Inferior parietal cortex (tissue), 1 donor: Measurements from ENCODE around the gene AKAP10.
"Not testable (repeated sequence)": the region's sequence is repeated elsewhere in the genome, so short reads cannot be mapped to it uniquely, and the experiment has no call there.

ENCODE experiments used
- DNase-seq: peaks from one replicate; pipeline ENCODE4 v3.0.0-alpha.2; 2016; ENCODE audit errors: extremely low spot score

AKAP10 gene

GRCh38 chr17:19977293-19978208 lies at the start of gene AKAP10:
Gene AKAP10, minus strand, starts transcription at chr17:19977828. Its CDS starts 149 bp downstream, at chr17:19977679.
- DNase-seq = peak; percentile 89

GRCh38 chr17:20026960-20027359 lies 49.3 kb upstream of the AKAP10 start:
- DNase-seq = no peak

- DNase-seq = no peak
These were observed 45.1 kb upstream of the AKAP10 start for GRCh38 chr17:20022701-20023100.

GRCh38 chr17:20016475-20016992 lies 38.9 kb upstream of the AKAP10 start:
- DNase-seq = not testable (repeated sequence)

GRCh38 chr17:20012017-20012536 lies 34.4 kb upstream of the AKAP10 start:
- DNase-seq = no peak

GRCh38 chr17:20010936-20011335 lies 33.3 kb upstream of the AKAP10 start:
- DNase-seq = peak; percentile 57

- peak; percentile 84 for DNase-seq
These were observed 32.7 kb upstream of the AKAP10 start for GRCh38 chr17:20010099-20010863.

GRCh38 chr17:20009302-20010098 lies 31.9 kb upstream of the AKAP10 start, which contains the start of gene SPECC1:
Gene SPECC1, plus strand, starts transcription at chr17:20009359. Its CDS starts 87,293 bp downstream, at chr17:20096652.
- DNase-seq = peak; percentile 83

- no peak for DNase-seq
These were observed 31.3 kb upstream of the AKAP10 start for GRCh38 chr17:20009052-20009301.

- DNase-seq = no peak
These were observed 30.8 kb upstream of the AKAP10 start for GRCh38 chr17:20008242-20009051.

- DNase-seq = no peak
These were observed 18.9 kb upstream of the AKAP10 start for GRCh38 chr17:19996502-19996901.

GRCh38 chr17:19996086-19996485 lies 18.5 kb upstream of the AKAP10 start:
- DNase-seq = no peak

GRCh38 chr17:19992803-19993713 lies 15.4 kb upstream of the AKAP10 start:
- peak; percentile 93 for DNase-seq

GRCh38 chr17:19991252-19991885 lies 13.7 kb upstream of the AKAP10 start:
- no peak for DNase-seq

GRCh38 chr17:19987897-19988296 lies 10.3 kb upstream of the AKAP10 start:
- no peak for DNase-seq

- DNase-seq = no peak
These were observed 9.6 kb upstream of the AKAP10 start for GRCh38 chr17:19986941-19987861.

- DNase-seq = no peak
These were observed 2.5 kb upstream of the AKAP10 start for GRCh38 chr17:19979917-19980770.
